HG02759 (cell line): Measurements from ENCODE around the gene CGB2.
A peak's percentile ranks its signal among the peaks of the same experiment; 100 is the strongest.
"Not testable (repeated sequence)": the region's sequence is repeated elsewhere in the genome, so short reads cannot be mapped to it uniquely, and the experiment has no call there.

ENCODE experiments used
- ATAC-seq: cut with Tn5 transposase; IDR thresholded peaks from one replicate; pipeline ENCODE4 v1.9.1; 2021; ENCODE audit warnings: mild to moderate bottlenecking, moderate library complexity; ENCODE audit not compliant: unreplicated experiment

Gene CGB2

GRCh38 chr19:49009828-49010227 is 21.9 kb upstream of the CGB2 start:
- no peak for ATAC-seq

- ATAC-seq, result no peak
Measured at GRCh38 chr19:49010453-49010852, 21.2 kb upstream of the CGB2 start.

GRCh38 chr19:49011194-49011593 is 20.5 kb upstream of the CGB2 start:
- ATAC-seq, result no peak

- no peak for ATAC-seq
Measured at GRCh38 chr19:49014123-49014869, 17.4 kb upstream of the CGB2 start.

- no peak for ATAC-seq
Measured at GRCh38 chr19:49014870-49015255, 16.8 kb upstream of the CGB2 start.

- no peak for ATAC-seq
Measured at GRCh38 chr19:49016067-49016839, 15.4 kb upstream of the CGB2 start.

GRCh38 chr19:49017041-49017665 is 14.5 kb upstream of the CGB2 start, which contains the start of gene LHB:
Gene LHB (minus strand): TSS chr19:49017091. CDS start chr19:49017081, 10 bp downstream.
- no peak for ATAC-seq

- peak; percentile 54 for ATAC-seq
Measured at GRCh38 chr19:49017666-49018351, 13.9 kb upstream of the CGB2 start.

- ATAC-seq, result not testable (repeated sequence)
Measured at GRCh38 chr19:49018388-49019241, 13.1 kb upstream of the CGB2 start.

- ATAC-seq, result no peak
Measured at GRCh38 chr19:49019242-49019932, 12.3 kb upstream of the CGB2 start.

- ATAC-seq, result no peak
Measured at GRCh38 chr19:49020342-49020741, 11.3 kb upstream of the CGB2 start.

- ATAC-seq, result no peak
Measured at GRCh38 chr19:49020931-49021895, 10.5 kb upstream of the CGB2 start.

- ATAC-seq, result no peak
Measured at GRCh38 chr19:49022116-49022515, 9.6 kb upstream of the CGB2 start.

- ATAC-seq, result not testable (repeated sequence)
Measured at GRCh38 chr19:49024233-49024632, 7.5 kb upstream of the CGB2 start, which contains the start of gene CGB3. Gene CGB3 (minus strand): TSS chr19:49024333. CDS start chr19:49023971, 362 bp downstream.

GRCh38 chr19:49025088-49025487 is 6.6 kb upstream of the CGB2 start:
- not testable (repeated sequence) for ATAC-seq

GRCh38 chr19:49025599-49025998 is 6.1 kb upstream of the CGB2 start:
- ATAC-seq, result not testable (repeated sequence)

GRCh38 chr19:49028686-49029085 is 3.0 kb upstream of the CGB2 start:
- not testable (repeated sequence) for ATAC-seq

GRCh38 chr19:49029749-49030148 is 1.9 kb upstream of the CGB2 start:
- ATAC-seq, result not testable (repeated sequence)
